Vagina (tissue), 2 donors: ENCODE data around the gene CST6. TPM values are rescaled to one million over a fixed set of nuclear protein-coding genes. Genes with fewer than 3 reads are reported as not detected.
"Not testable (repeated sequence)": the region's sequence is repeated elsewhere in the genome, so short reads cannot be mapped to it uniquely, and the experiment has no call there.

ENCODE experiments used
- DNase-seq, 2 donors: peaks; one replicate each; pipeline ENCODE4 v3.0.0-alpha.2; 2017; ENCODE audit errors: extremely low spot score in 2 of 2
- H3K27ac ChIP-seq: fragments of 200-600 bp; sonication (generic); one replicate; pipeline ENCODE4 v1.5.1; 2019
- H3K27me3 ChIP-seq: fragments of 200-600 bp; sonication (generic); one replicate; pipeline ENCODE4 v1.5.1; 2019
- H3K36me3 ChIP-seq, 2 donors: fragments of 200-600 bp; sonication (generic); one replicate each; pipeline ENCODE4 v1.5.1; 2017 to 2019
- H3K4me1 ChIP-seq: fragments of 200-600 bp; sonication (generic); one replicate; pipeline ENCODE4 v1.5.1; 2019
- H3K4me3 ChIP-seq, 2 donors: fragments of 200-600 bp; sonication (generic); 1 replicate in 1 of 2; 2 replicates in 1 of 2; pipeline ENCODE4 v1.5.1; 2016 to 2019
- H3K9me3 ChIP-seq: fragments of 200-600 bp; sonication (generic); one replicate; pipeline ENCODE4 v1.5.1; 2019
- POLR2A ChIP-seq, 2 donors: fragments of 450-650 bp; IDR thresholded peaks; one replicate each; pipeline ENCODE4 v1.6.1; 2017; ENCODE audit warnings: antibody characterized with exemption in 2 of 2, mild to moderate bottlenecking in 2 of 2, moderate library complexity in 2 of 2
- POLR2AphosphoS5 ChIP-seq, 2 donors: sonication (generic); formaldehyde crosslinking; IDR thresholded peaks; one replicate each; pipeline ENCODE4 v1.9.0; 2017; ENCODE audit warnings: antibody characterized with exemption in 2 of 2, mild to moderate bottlenecking in 2 of 2, low read depth in 1 of 2; ENCODE audit not compliant: insufficient read depth in 1 of 2
- intact Hi-C: fragments of 100-400 bp; cut with DNase I; formaldehyde crosslinking; loops from one replicate; pipeline ENCODE4 v1.15.1; 2023
- total RNA-seq: library from RNA; depleted of rRNA; stranded (reverse); fragments of >200 nt; gene quantifications from one replicate; pipeline ENCODE4 v1.2.3, GENCODE V29; 2016
- TF ChIP-seq, protein P1 (sequence below), 3 experiments: fragments of 450-650 bp in 2 of 3; fragments of 200-600 bp in 1 of 3; sonication (generic) in 1 of 3; IDR thresholded peaks; one replicate each; pipeline ENCODE4 v1.5.1; 2017 to 2019; ENCODE audit warnings: antibody characterized with exemption in 3 of 3, mild to moderate bottlenecking in 2 of 3, moderate library complexity in 2 of 3

The CST6 gene
- total RNA-seq, 1 donor from 2014 or later: 5.6 TPM

DNA sequence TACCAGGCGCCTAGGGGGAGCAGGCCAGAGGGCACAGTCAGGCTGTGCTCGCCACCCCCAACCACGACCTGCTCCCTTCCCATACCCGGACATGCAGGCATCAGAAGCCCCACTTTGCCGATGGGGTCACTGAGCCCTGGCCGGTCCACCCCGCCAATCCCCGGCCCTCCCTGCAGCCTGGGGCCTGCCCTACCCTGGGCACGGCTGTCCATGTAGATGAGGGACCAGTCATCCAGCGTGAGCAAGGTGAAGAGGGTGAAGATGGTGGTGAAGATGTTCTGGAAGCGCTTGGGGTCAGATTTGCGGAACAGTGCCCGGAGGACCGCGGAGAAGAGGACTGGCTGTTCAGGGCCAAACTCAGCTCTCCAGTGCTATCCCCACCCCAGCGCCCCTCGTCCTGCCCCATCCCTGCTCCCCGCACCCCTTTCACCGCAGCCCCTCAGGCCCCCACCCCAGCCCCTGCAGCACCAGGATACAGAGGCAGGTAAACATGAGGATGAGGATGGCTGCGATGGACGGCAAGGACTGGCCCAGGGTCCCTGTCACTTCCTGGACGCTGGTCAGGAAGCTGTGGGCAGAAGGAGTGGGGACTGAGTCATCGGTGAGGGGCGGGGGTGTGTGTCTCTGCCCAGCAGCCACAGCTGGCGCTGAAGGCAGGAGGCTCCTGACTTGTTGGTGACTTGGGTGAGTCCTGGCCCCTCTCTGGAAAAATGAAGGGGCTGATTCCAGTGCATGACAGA, 9.0 kb downstream of the CST6 start:
- Histone ChIP-seq H3K4me1 (peaks cover 4% of the 10 kb centered on the region), H3K36me3 (no peaks in the 10 kb centered on the region), H3K27ac (no peak overlapping the region), H3K4me3 (no peak overlapping the region), H3K9me3 (no peaks in the 10 kb centered on the region), H3K27me3 (no peaks in the 10 kb centered on the region)
- TF ChIP-seq POLR2A (IDR thresholded peaks at IDR 0.05) (no peak), POLR2AphosphoS5 (IDR thresholded peaks at IDR 0.05; ENCODE audit: insufficient read depth in 1 of 2, low read depth in 1 of 2) (no peak)
- TF ChIP-seq, protein P1, sequence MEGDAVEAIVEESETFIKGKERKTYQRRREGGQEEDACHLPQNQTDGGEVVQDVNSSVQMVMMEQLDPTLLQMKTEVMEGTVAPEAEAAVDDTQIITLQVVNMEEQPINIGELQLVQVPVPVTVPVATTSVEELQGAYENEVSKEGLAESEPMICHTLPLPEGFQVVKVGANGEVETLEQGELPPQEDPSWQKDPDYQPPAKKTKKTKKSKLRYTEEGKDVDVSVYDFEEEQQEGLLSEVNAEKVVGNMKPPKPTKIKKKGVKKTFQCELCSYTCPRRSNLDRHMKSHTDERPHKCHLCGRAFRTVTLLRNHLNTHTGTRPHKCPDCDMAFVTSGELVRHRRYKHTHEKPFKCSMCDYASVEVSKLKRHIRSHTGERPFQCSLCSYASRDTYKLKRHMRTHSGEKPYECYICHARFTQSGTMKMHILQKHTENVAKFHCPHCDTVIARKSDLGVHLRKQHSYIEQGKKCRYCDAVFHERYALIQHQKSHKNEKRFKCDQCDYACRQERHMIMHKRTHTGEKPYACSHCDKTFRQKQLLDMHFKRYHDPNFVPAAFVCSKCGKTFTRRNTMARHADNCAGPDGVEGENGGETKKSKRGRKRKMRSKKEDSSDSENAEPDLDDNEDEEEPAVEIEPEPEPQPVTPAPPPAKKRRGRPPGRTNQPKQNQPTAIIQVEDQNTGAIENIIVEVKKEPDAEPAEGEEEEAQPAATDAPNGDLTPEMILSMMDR (IDR thresholded peaks at IDR 0.05): no peak
- intact Hi-C loops: no loop called here
- DNase-seq: no peak

DNA sequence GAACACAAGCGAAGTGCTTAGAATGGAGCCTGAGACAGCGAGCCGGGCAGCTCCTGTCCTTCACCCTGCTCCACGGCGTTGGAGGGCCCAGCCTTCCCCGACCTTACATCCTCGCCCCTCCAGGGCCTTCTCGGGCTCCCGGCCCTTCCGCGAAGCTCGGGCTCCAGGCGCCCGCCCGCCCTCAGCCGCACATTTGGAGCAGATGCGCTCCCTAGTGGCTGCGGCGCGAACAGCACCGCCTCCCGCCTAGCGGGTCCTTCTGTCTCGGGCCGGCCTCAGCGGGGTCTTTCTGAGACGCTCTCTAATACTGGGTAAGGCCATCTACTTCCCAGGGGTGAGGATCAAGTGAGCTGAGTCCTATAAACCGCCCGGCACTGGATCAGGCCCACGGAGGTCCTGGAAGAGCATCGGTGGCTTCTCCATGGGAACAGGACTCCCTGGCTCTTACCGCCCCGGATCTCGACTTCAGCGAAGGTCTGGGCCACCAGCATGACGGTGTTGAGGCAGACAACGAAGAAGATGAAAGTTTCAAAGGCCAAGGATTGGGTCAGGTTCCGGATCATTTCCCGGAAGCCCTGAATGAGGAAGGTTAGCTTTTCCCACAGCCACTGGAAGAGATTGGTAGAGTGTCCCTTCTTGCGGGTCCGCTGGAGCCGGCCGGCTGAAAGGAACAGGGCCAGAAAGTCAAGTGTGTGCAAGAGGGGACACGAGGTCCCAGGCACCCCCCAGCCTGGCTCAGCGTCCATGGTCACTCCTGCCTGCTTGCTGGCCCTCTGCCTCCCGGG, 10.8 kb downstream of the CST6 start:
- Histone ChIP-seq H3K9me3 (no peaks in the 10 kb centered on the region), H3K27ac (no peak overlapping the region), H3K27me3 (no peaks in the 10 kb centered on the region), H3K36me3 (no peaks in the 10 kb centered on the region), H3K4me3 (peak overlapping the region in 1 of 2 donors; percentile 8), H3K4me1 (peaks cover 4% of the 10 kb centered on the region)
- TF ChIP-seq, protein P1 (IDR thresholded peaks at IDR 0.05): peak; percentile 74 to 86 (median 81)
- no peak for TF ChIP-seq POLR2AphosphoS5 (IDR thresholded peaks at IDR 0.05; ENCODE audit: insufficient read depth in 1 of 2, low read depth in 1 of 2)
- no peak for DNase-seq
- intact Hi-C loops: no loop called here

GRCh38 chr11:66023186-66023440, 11.3 kb downstream of the CST6 start:
- intact Hi-C loops, H3K27ac ChIP-seq, DNase-seq, H3K4me1 ChIP-seq, H3K4me3 ChIP-seq, H3K36me3 ChIP-seq, H3K27me3 ChIP-seq, H3K9me3 ChIP-seq: not testable (repeated sequence)

DNA sequence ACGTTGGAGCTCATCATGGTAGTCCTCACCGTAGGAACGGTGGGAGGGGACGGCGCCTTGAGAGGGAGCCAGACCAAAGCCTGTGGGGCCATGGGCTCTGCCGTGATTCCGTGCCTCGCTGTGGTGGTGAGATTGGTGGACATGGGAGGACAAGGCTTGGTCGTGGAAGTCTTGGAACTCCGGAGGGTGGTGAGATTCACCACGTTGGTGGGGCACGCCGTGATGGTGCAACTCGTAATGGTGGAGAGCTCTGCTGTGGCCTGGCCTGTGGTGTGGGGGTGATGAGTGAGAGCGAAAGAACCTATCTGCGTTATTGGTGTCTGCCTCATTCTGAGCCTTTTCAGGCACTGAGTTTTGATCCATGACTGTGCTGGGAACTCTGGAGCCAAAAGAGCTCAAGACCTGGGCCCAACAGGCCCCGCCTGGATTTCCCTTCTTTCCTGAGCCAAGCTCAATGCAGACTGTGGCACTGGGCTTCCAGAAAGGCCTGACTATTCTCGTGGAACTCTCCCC, 14.3 kb downstream of the CST6 start, which contains the start of gene CATSPER1:
CATSPER1 (minus strand) TSS at position 463 of the 513 bp plus-strand sequence; CDS start at position 363, 100 bp downstream.
- no peaks in the 10 kb centered on the region for H3K27me3 ChIP-seq
- DNase-seq: no peak
- no peak within 1 kb of the TSS for H3K4me3 ChIP-seq
- H3K27ac ChIP-seq: no peak within 1 kb of the TSS
- intact Hi-C loops: no loop called here
- TF ChIP-seq POLR2A (IDR thresholded peaks at IDR 0.05): no peak
- TF ChIP-seq POLR2AphosphoS5 (IDR thresholded peaks at IDR 0.05; ENCODE audit: insufficient read depth in 1 of 2, low read depth in 1 of 2): no peak
- TF ChIP-seq, protein P1 (IDR thresholded peaks at IDR 0.05): no peak
- H3K36me3 ChIP-seq: no peaks in the 10 kb centered on the region
- H3K9me3 ChIP-seq: no peaks in the 10 kb centered on the region
- H3K4me1 ChIP-seq: peaks cover 4% of the 10 kb centered on the region

DNA sequence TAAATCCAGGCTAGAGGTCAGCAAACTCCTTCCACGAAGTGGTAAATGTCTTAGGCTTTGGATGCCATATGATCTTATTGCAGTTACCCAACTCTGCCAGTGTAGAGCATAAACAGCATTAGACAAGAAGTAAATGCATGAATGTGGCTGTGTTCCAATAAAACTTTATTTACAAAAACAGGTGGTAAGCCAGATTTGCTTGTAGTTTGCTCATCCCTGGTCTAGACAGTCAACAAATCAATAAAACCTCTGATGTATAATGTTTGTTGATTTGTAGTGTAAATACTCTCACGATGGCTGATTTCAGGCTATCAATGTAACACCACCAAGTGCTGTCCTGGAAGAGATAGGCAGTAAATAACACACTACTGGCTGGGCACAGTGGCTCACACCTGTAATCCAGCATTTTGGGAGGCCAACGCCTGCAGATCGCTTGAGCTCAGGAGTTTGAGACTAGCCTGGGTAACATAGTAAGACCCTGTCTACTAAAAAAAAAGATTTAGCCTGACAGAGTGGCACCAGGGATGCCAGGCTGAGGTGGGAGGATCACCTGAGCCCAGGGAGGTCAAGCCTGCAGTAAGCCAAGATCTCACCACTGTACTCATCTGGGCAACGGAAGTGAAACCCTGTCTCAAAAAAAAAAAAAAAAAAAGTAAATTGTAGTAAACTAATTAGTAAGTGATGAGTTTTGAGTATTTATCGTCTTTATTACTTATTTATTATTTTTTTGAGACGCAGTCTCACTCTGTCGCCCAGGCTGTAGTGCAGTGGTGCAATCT, 21.3 kb downstream of the CST6 start:
- Histone ChIP-seq H3K27me3 (no peaks in the 10 kb centered on the region), H3K4me1 (no peaks in the 10 kb centered on the region), H3K36me3 (no peaks in the 10 kb centered on the region), H3K4me3 (no peak overlapping the region), H3K27ac (no peak overlapping the region), H3K9me3 (no peaks in the 10 kb centered on the region)
- intact Hi-C loops: no loop called here
- DNase-seq: no peak
- no peak for TF ChIP-seq POLR2A (IDR thresholded peaks at IDR 0.05)
